ENCODE results near the gene ZNF729.
"Not testable (repeated sequence)": the region's sequence is repeated elsewhere in the genome, so short reads cannot be mapped to it uniquely, and the experiment has no call there.

ZNF729 gene

GRCh38 chr19:22286151-22286810 is at the start of gene ZNF729:
ZNF729 (plus strand) TSS chr19:22286441; CDS start chr19:22286526, 85 bp downstream.
- no peak for DNase-seq

- DNase-seq: no peak
Observed at GRCh38 chr19:22256856-22257255, 29.4 kb upstream of the ZNF729 start.

- DNase-seq: no peak
Observed at GRCh38 chr19:22257381-22257780, 28.9 kb upstream of the ZNF729 start.

GRCh38 chr19:22257916-22258315 is 28.3 kb upstream of the ZNF729 start:
- no peak for DNase-seq

- no peak for DNase-seq
Observed at GRCh38 chr19:22260499-22260898, 25.7 kb upstream of the ZNF729 start.

- no peak for DNase-seq
Observed at GRCh38 chr19:22261596-22261995, 24.6 kb upstream of the ZNF729 start.

GRCh38 chr19:22263121-22263520 is 23.1 kb upstream of the ZNF729 start:
- DNase-seq: no peak

- DNase-seq: not testable (repeated sequence)
Observed at GRCh38 chr19:22321554-22321953, 35.3 kb downstream of the ZNF729 start.

GRCh38 chr19:22326219-22326618 is 40.0 kb downstream of the ZNF729 start:
- no peak for DNase-seq

GRCh38 chr19:22327321-22327720 is 41.1 kb downstream of the ZNF729 start:
- no peak for DNase-seq

- no peak for DNase-seq
Observed at GRCh38 chr19:22331521-22331920, 45.3 kb downstream of the ZNF729 start.

- no peak for DNase-seq
Observed at GRCh38 chr19:22332924-22333323, 46.7 kb downstream of the ZNF729 start.

- DNase-seq: no peak
Observed at GRCh38 chr19:22335716-22336115, 49.5 kb downstream of the ZNF729 start.

- no peak for DNase-seq
Observed at GRCh38 chr19:22354665-22355064, 68.4 kb downstream of the ZNF729 start.
